Activated T-cell treated with anti-CD3 and anti-CD28 coated beads, Interleukin-2, amount 50 U/mL, for 24 hours (primary cell): Measurements from ENCODE around the gene CFDP1.

Experiments used
- DNase-seq: peaks from one replicate; pipeline ENCODE4 v3.0.0-alpha.2; 2020
- H3K27ac Mint-ChIP-seq: 2 replicates; pipeline ENCODE4 v1.8.0; 2020; ENCODE audit warnings: mild to moderate bottlenecking, mixed read lengths
- H3K27me3 Mint-ChIP-seq: 2 replicates; pipeline ENCODE4 v1.8.0; 2020; ENCODE audit warnings: mixed read lengths
- H3K36me3 Mint-ChIP-seq: 2 replicates; pipeline ENCODE4 v1.8.0; 2020; ENCODE audit warnings: low read depth, mixed read lengths
- H3K4me1 Mint-ChIP-seq: 2 replicates; pipeline ENCODE4 v1.8.0; 2020; ENCODE audit warnings: low read depth, mixed read lengths
- H3K4me3 Mint-ChIP-seq: 2 replicates; pipeline ENCODE4 v1.8.0; 2020; ENCODE audit warnings: mild to moderate bottlenecking, moderate library complexity, mixed read lengths
- H3K9me3 Mint-ChIP-seq: 2 replicates; pipeline ENCODE4 v1.8.0; 2020; ENCODE audit warnings: mixed read lengths

Gene CFDP1

GRCh38 chr16:75244844-75245758 is 188.2 kb downstream of the CFDP1 start:
- H3K4me1 Mint-ChIP-seq, result peaks cover 5% of the 10 kb centered on the region
- no peak overlapping the region for H3K27ac Mint-ChIP-seq
- H3K4me3 Mint-ChIP-seq, result no peak overlapping the region
- DNase-seq, result no peak
- H3K27me3 Mint-ChIP-seq, result peaks cover 8% of the 10 kb centered on the region
- no peaks in the 10 kb centered on the region for H3K9me3 Mint-ChIP-seq
- no peaks in the 10 kb centered on the region for H3K36me3 Mint-ChIP-seq

GRCh38 chr16:75244225-75244809 is 189.0 kb downstream of the CFDP1 start:
- no peak overlapping the region for H3K4me3 Mint-ChIP-seq
- H3K27ac Mint-ChIP-seq, result no peak overlapping the region
- H3K36me3 Mint-ChIP-seq, result no peaks in the 10 kb centered on the region
- H3K27me3 Mint-ChIP-seq, result no peaks in the 10 kb centered on the region
- no peak for DNase-seq
- no peaks in the 10 kb centered on the region for H3K9me3 Mint-ChIP-seq
- H3K4me1 Mint-ChIP-seq, result peaks cover 3% of the 10 kb centered on the region
